Lower lobe of right lung (tissue), 2 donors: ENCODE measurements around the gene ARPIN. TPM values are rescaled to one million over a fixed set of nuclear protein-coding genes. Genes with fewer than 3 reads are reported as not detected.

Source experiments
- ATAC-seq, 2 donors: fragments of 200-7000 bp; cut with Tn5 transposase; one replicate each; pipeline ENCODE4 v1.9.1; 2020 to 2022; ENCODE audit warnings: mild to moderate bottlenecking in 2 of 2, moderate library complexity in 2 of 2
- DNase-seq: peaks from one replicate; pipeline ENCODE4 v3.0.0-alpha.2; 2020
- H3K27ac ChIP-seq: fragments of 200-600 bp; one replicate; pipeline ENCODE4 v1.8.0; 2022
- H3K27me3 ChIP-seq: fragments of 200-600 bp; one replicate; pipeline ENCODE4 v1.8.0; 2022; ENCODE audit warnings: low read depth
- H3K36me3 ChIP-seq: fragments of 200-600 bp; one replicate; pipeline ENCODE4 v1.8.0; 2022; ENCODE audit warnings: mild to moderate bottlenecking
- H3K4me1 ChIP-seq: fragments of 200-600 bp; one replicate; pipeline ENCODE4 v1.8.0; 2022
- H3K4me3 ChIP-seq: fragments of 200-600 bp; one replicate; pipeline ENCODE4 v1.8.0; 2022; ENCODE audit warnings: mild to moderate bottlenecking
- H3K9me3 ChIP-seq: fragments of 200-600 bp; one replicate; pipeline ENCODE4 v1.8.0; 2022
- intact Hi-C: fragments of 100-400 bp; cut with DNase I; formaldehyde crosslinking; loops from one replicate; pipeline ENCODE4 v1.11.0; 2022
- total RNA-seq: library from RNA; stranded (reverse); fragmentation: NEBNext Ultra II Directional; extraction: Animal tissue kit (Norgen Biotek cat#: 25700); gene quantifications from one replicate; pipeline ENCODE4 v1.2.1, GENCODE V29; 2021
- TF ChIP-seq, protein P1 (sequence below): fragments of 200-600 bp; IDR thresholded peaks from one replicate; pipeline ENCODE4 v1.8.0; 2022; ENCODE audit warnings: antibody characterized with exemption, mild to moderate bottlenecking
- donor health status: DM: no; HTN: yes; CAD: no; lungs with severe emphysema.

ARPIN gene
- total RNA-seq, 1 donor from 2014 or later, result 30.9 TPM

DNA sequence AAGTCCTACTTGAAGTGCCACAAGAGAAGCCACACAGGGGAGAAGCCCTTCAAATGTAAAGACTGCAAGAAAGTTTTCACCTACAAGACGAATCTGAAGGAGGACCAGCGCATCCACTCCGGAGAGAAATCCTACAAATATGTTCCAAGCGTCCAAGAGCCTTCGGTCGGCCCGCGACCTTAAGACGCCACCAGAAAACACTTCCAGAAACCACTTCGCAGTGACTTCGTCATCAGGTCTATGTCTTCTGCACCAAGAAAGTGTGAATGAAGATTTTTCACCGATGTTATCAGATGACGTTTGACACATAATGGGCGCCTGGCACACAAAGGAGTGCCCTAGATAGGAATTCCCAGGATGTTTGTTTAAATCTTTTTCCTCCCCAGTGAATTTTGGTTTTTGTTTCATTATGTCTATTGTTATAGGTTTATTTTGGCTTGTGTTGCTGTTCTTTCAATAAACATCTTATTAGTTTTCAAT is 24.1 kb upstream of the ARPIN start:
- Histone ChIP-seq H3K27me3 (no peaks in the 10 kb centered on the region), H3K27ac (no peak overlapping the region), H3K36me3 (no peaks in the 10 kb centered on the region), H3K4me3 (no peak overlapping the region), H3K4me1 (no peaks in the 10 kb centered on the region), H3K9me3 (no peaks in the 10 kb centered on the region)
- no peak for DNase-seq
- TF ChIP-seq, protein P1, sequence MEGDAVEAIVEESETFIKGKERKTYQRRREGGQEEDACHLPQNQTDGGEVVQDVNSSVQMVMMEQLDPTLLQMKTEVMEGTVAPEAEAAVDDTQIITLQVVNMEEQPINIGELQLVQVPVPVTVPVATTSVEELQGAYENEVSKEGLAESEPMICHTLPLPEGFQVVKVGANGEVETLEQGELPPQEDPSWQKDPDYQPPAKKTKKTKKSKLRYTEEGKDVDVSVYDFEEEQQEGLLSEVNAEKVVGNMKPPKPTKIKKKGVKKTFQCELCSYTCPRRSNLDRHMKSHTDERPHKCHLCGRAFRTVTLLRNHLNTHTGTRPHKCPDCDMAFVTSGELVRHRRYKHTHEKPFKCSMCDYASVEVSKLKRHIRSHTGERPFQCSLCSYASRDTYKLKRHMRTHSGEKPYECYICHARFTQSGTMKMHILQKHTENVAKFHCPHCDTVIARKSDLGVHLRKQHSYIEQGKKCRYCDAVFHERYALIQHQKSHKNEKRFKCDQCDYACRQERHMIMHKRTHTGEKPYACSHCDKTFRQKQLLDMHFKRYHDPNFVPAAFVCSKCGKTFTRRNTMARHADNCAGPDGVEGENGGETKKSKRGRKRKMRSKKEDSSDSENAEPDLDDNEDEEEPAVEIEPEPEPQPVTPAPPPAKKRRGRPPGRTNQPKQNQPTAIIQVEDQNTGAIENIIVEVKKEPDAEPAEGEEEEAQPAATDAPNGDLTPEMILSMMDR, result no peak
- ATAC-seq, result no peak
- intact Hi-C loops, result no loop called here

DNA sequence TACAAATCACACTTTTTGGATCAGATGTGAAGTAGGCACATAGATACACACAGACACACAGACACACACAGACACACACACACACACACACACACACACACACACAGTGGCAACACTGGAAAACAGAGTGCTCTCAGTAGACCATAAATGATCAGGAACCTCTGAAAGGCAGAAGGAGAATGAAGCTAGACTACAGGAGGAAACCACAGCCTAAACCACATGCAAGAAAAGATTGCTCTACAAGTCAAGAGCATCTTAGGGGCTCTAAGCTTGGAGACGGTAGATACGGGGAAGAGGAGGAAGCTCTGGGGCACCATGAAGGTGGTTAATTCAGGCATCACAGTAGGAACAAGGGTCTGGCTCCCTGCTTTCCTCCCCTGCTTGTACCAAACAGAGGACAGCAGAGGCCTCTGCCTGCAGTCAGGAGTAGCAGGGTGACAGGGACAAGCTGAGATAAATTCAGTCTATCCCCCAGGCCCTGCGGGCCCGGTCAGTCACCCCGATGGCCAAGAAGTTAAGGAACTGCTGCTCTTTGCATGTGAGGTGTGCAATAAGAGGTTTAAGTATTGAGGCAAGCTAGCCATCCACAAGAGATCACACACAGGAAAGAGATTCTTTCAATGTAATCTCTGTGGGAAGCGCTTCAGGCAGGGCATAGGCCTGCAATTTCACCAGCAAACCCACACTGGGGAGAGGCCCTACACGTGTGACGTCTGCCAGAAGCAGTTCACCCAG is 23.5 kb upstream of the ARPIN start:
- Histone ChIP-seq H3K27ac (no peak overlapping the region), H3K4me1 (no peaks in the 10 kb centered on the region), H3K27me3 (no peaks in the 10 kb centered on the region), H3K4me3 (no peak overlapping the region), H3K9me3 (no peaks in the 10 kb centered on the region), H3K36me3 (no peaks in the 10 kb centered on the region)
- ATAC-seq (no peak), DNase-seq (no peak)
- intact Hi-C loops, result no loop called here
- TF ChIP-seq, protein P1, result no peak

DNA sequence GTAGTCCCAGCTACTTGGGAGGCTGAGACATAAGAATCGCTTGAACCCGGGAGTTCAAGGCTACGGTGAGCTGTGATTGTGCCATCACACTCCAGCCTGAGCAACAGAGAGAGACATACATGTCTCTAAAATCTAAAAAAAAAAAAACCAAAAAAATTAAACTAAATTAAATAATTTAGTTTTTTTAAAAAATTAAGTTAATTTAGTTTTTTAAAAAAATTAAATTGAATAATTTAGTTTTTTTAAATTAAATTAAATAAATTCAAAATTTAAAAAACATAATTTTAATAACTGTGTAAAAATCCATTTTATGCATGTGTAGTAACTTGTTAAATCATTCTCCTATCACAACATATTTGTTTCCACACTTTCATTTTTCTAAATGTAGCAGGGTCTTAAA is 20.1 kb upstream of the ARPIN start:
- TF ChIP-seq, protein P1, result no peak
- H3K36me3 ChIP-seq, result no peaks in the 10 kb centered on the region
- no peak overlapping the region for H3K27ac ChIP-seq
- H3K4me1 ChIP-seq, result no peaks in the 10 kb centered on the region
- ATAC-seq, result no peak
- no peak for DNase-seq
- H3K27me3 ChIP-seq, result no peaks in the 10 kb centered on the region
- no peaks in the 10 kb centered on the region for H3K9me3 ChIP-seq
- intact Hi-C loops, result no loop called here
- no peak overlapping the region for H3K4me3 ChIP-seq

DNA sequence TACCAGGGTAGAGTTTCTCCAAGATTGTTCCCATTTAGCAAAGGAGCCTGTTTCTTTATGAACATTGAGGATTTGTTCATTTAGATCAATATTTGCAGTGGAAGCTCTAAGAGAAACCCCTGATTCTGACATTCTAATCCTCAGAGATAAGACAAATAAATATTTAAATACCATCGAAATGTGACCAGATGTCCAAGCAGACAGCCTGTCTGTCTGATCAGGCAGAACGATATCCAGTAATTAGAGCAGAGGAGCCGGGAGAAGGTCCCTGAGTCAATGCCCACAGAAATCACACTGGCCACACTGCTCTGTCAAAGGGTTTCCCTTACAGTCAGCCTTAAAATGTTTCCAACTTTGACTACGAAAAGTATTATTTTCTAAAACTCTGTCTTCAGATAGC is 15.7 kb upstream of the ARPIN start:
- intact Hi-C loops, result no loop called here
- H3K4me1 ChIP-seq, result no peaks in the 10 kb centered on the region
- no peaks in the 10 kb centered on the region for H3K27me3 ChIP-seq
- no peak for DNase-seq
- ATAC-seq, result no peak
- no peaks in the 10 kb centered on the region for H3K36me3 ChIP-seq
- no peaks in the 10 kb centered on the region for H3K9me3 ChIP-seq
- no peak overlapping the region for H3K27ac ChIP-seq
- no peak overlapping the region for H3K4me3 ChIP-seq
- TF ChIP-seq, protein P1, result no peak

DNA sequence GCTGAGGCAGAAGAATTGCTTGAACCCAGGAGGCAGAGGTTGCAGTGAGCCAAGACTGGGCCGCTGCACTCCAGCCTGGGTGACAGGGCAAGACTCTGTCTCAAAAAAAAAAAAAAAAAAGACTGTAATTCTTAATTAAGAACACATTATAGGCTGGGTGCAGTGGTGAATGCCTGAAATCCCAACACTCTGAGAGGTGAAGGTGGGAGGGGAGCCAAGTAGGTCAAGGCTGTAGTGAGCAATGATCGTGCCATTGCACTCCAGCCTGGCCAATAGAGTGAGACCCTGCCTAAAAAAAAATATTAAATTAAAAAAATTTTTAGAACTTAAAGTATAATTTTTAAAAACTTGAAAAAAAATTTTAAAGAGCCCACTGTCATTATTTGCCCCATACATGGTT is 13.4 kb upstream of the ARPIN start:
- Histone ChIP-seq H3K4me1 (no peaks in the 10 kb centered on the region), H3K4me3 (no peak overlapping the region), H3K9me3 (no peaks in the 10 kb centered on the region), H3K27me3 (no peaks in the 10 kb centered on the region), H3K27ac (no peak overlapping the region), H3K36me3 (no peaks in the 10 kb centered on the region)
- ATAC-seq (no peak), DNase-seq (no peak)
- intact Hi-C loops, result no loop called here
- TF ChIP-seq, protein P1, result no peak
